HG03520 (cell line): ENCODE measurements around the gene SLC16A12.
"Not testable (repeated sequence)": the region's sequence is repeated elsewhere in the genome, so short reads cannot be mapped to it uniquely, and the experiment has no call there.

ENCODE experiments used
- ATAC-seq: cut with Tn5 transposase; IDR thresholded peaks from one replicate; pipeline ENCODE4 v1.9.1; 2021; ENCODE audit warnings: mild to moderate bottlenecking, moderate library complexity; ENCODE audit not compliant: unreplicated experiment

The SLC16A12 gene

GRCh38 chr10:89398003-89398749 lies 137.2 kb downstream of the SLC16A12 start:
- ATAC-seq = no peak

- no peak for ATAC-seq
Observed at GRCh38 chr10:89395141-89395540, 140.3 kb downstream of the SLC16A12 start.

GRCh38 chr10:89393898-89394297 lies 141.5 kb downstream of the SLC16A12 start:
- no peak for ATAC-seq

- no peak for ATAC-seq
Observed at GRCh38 chr10:89392974-89393373, 142.4 kb downstream of the SLC16A12 start.

- peak; percentile 62 for ATAC-seq
Observed at GRCh38 chr10:89391907-89392756, 143.3 kb downstream of the SLC16A12 start, which contains the start of gene IFIT1. TSS of gene IFIT1 (plus strand) at chr10:89392623. CDS start at chr10:89392713, 90 bp downstream.

GRCh38 chr10:89391226-89391576 lies 144.2 kb downstream of the SLC16A12 start:
- ATAC-seq = not testable (repeated sequence)

GRCh38 chr10:89390476-89391225 lies 144.7 kb downstream of the SLC16A12 start:
- ATAC-seq = no peak

- no peak for ATAC-seq
Observed at GRCh38 chr10:89389254-89389653, 146.1 kb downstream of the SLC16A12 start.

- ATAC-seq = no peak
Observed at GRCh38 chr10:89388806-89389205, 146.6 kb downstream of the SLC16A12 start.

- no peak for ATAC-seq
Observed at GRCh38 chr10:89384474-89385340, 150.7 kb downstream of the SLC16A12 start.

- ATAC-seq = no peak
Observed at GRCh38 chr10:89382757-89383156, 152.6 kb downstream of the SLC16A12 start.
